HG02588 (cell line): Measurements from ENCODE around the gene TMEM120A.

Experiments used
- ATAC-seq: cut with Tn5 transposase; IDR thresholded peaks from one replicate; pipeline ENCODE4 v1.9.1; 2021; ENCODE audit warnings: mild to moderate bottlenecking, moderate library complexity; ENCODE audit not compliant: unreplicated experiment

The TMEM120A gene

DNA sequence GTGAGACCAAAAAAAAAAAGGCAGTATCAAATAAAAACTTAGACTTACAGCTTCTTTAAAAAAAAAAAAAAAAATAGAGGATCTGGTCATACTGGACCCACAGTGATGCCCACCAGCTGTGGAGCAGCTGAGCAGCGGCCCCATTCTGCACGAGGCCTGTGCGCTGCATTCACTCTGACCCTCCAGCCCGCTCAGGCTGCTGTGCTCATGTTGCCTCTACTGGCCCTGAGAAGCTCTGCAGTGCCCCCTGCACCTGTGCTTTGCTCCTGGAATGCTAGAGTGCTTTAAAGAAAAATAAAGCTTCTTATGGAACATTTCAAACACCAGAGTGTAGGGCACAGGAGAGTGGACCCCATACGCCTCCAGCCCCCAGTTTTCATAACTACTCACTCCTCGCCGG, 33.2 kb downstream of the TMEM120A start:
- ATAC-seq = no peak

DNA sequence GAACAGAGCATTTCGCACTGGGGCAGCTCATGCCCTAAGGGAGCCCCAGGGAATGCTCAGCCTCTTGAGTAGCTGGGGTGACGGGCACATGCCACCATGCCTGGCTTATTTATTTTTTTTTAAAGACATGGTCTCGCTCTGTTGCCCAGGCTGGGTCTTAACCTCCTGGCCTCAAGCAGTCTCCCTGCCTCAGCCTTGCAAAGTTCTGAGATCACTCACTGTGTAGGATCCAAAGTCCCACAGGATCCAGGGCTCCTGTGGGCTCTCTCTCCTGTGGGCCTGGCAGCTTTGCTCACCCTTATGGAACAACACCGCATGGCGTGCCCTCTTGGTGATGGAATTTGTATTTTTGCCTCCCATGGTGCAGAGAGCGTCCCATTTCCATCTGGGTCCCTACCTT, 34.0 kb downstream of the TMEM120A start:
- ATAC-seq = no peak

DNA sequence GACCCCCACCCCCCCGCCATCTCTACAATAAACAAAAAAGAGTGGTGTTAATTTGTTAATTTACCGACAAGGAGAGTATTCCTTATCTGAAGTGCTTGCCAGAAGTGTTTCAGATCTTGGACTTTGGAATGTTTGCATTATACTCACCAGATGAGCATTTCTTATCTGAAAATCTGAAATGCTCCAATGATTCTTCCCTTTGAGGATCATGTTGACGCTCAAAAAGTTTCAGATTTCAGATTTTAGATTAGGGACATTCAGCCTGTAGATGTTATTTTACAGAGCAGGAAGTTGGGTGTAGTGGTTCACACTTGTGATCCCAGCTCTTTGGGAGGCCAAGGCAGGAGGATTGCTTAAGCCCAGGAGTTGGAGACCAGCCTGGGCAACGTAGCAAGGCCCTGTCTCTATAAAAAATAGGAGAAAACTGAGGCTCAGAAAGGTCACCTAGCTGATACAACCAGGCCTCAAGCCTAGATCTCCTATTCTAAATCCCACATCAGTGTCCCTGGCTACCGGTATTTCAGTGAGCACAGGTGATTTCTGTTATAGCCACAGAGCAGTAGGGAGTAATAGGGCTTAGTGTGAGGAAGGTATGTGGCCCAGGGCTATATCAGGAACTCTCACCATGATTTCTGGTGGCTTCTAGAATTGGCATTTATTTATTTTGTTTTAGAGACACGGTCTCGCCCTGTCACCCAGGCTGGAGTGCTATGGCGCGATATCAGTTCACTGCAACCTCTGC, 35.4 kb downstream of the TMEM120A start:
- ATAC-seq = no peak

DNA sequence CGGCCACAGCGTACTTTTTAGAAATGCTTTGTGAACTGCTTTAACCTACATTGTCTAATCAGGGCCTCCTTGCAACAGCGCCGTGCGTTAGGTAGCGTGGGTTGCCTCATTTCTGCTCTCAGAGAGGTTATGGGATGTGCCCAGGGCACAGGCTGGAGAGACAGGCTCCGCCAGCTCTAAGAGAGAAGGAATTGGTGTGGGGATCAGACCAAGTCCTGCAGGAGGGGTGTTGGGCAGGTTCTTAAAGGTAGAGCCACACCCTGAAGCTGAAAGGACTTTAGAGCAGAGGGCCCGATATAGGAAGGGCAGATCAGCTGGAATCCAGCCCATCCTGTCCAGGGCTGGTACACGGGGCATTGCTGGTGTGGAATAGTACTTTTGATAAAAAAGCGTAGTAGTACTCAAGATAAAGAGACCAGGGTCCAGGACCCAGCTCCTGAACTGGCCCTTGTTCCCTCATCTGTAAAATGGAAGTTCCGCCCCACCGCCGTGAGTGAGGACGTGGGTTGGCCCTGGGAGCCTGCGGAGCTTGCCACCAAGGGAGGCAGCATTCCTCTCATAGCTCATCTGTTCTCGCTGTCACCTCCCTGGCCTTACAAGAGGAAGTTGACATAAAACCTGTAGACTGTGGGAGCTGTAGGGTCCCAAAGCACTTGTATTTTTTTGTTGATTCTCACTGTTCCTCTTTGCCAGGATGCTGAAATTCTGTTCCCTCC, 37.2 kb downstream of the TMEM120A start:
- no peak for ATAC-seq

DNA sequence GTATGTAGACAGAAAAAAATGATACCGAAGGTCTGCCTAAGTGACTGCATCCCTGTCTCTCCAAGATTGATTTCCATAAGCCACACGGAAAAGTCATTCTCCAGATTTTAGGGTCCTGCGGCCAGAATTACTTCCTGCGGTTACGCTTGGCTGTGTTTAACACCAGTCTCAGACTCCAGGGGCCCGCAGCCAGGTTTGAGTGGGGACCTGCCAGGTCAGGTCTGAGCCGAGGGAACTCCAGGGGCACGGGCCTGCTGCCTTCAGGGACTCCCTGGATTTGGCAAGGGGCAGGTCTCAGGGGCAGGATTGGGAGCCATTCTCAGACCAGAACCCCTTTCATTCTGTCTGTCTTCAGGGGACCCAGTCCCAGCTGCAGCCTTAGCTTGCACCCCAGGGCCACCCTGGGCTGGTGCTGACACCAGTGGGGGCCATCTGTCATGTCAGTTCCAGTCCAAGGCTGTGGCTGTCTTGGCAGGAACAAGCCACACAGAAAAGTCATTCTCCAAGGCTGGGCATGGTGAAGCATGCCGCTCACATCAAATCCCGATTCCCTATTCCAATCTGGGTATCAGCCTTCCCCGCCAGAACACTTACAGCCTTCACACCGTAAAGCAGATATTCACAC, 39.0 kb downstream of the TMEM120A start:
- ATAC-seq = no peak

DNA sequence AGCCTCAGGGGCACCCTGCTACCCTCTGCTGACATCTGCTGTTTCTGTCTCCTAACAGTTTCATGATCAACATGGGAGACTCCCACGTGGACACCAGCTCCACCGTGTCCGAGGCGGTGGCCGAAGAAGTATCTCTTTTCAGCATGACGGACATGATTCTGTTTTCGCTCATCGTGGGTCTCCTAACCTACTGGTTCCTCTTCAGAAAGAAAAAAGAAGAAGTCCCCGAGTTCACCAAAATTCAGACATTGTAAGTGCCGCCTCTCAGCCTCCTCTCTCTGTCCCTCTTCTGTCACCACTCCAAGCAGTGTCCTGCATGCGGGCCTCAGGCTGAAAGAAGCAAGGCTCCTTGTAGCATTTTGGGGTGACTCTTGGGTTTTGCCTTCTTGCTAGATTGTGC, 40.5 kb downstream of the TMEM120A start:
- ATAC-seq = no peak

DNA sequence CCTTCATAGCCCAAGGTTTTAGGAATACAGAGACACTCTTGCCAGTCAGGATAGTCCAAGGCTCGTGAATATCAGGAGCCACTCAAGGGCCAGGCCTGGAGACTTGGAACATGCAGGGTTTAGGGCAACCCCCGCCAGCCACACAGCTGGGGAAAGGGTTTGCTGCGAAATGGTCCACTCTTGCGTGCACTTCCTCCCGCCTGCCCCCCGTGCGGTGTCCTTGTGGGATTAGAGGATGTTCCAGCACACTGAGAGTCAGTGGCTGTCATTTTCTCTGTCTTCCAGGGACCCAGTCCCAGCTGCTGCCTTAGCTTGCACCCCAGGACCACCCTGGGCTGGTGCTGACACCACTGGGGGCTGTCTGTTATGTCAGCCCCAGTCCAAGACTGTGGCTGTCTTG, 41.0 kb downstream of the TMEM120A start:
- ATAC-seq = no peak

DNA sequence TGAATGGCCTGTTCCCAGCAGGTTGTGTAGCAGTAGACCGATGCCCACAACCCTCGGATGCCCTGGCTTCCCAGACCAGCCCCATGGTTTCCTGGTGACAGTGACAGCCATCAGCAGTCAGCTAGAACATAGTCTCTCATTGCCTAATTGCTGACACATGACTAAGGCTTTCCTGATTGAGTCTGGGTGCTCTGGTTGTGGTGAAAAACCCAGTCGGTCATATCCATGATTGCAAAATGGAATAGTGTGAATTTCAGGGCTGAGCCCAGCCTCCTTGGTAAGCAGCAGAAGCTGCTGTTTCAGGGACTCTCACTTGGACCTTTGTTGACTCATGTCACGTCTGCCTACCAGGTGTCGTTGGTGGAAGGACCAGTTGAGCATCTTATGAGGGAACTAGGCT, 42.9 kb downstream of the TMEM120A start:
- ATAC-seq = no peak

DNA sequence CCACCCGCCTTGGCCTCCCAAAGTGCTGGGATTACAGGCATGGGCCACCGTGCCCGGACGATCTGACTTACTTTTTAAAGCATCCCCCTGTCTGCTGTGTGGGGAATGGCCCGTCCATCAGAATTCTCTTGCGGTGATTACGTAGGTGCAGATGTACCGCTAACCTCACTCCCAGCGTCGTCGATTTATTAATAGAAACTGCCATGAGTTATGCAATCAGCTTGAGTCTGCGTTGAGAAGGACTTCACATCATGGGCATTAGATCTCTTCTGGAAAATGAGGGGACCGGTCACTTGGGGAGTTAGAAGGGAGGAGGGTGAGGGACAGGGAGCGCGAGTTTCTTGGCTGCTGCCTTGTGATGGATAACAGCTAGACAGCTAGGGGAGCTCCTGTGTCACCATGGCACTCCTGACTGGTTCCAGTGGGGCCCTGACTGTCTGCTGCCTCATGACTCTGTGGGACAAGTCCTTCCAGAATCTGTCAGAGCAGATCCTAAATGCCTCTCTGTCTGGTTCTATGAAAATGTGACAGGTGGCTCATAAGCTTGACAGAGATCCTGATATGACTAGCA, 44.2 kb downstream of the TMEM120A start:
- no peak for ATAC-seq

DNA sequence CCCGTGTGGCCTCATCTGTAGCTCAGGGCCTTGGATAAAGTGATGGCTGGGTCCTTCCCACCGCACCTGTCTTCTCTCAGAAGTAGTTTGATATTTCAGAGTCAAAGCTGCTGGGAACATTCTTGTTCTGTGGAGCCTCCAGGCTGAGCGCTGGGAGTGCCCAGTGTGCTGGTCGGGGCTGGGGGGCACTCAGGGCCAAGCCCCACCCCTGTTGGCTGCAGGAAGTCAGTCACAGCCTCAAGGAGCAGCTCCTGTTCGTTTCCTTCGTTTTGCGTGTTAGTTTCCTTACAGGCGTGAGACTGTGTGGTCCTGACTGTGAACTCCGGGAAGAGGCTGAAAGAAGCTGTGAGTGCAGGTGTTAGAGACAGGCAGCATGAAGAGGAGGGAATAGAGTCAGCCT, 46.2 kb downstream of the TMEM120A start:
- no peak for ATAC-seq

DNA sequence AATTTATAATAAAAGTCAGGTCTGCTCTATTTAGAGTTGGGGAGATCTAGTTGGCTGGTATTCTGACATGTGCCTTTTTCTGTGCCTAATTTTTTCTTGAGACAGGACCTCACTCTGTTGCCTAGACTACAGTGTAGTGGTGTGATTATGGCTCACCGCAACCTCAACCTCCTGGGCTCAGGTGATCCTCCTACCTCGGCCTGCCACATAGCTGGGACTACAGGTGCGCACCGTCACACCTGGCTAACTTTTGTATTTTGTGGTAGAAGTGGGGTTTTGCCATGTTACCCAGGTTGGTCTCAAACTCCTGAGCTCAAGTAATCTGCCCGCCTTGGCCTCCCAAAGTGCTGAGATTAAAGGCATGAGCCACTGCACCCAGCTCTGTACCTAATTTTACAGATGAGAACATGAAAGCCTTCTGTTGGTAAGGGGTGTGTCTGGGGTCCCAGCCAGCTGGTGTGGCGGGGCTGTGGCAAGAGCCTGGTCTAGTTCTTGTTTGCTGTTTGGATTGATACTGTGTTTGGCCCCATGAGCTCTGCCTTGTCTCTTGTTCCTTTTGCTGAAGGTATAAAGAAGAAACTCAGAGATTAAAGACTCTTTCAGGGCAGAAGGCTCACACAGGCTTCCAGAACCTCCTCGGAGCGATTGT, 48.1 kb downstream of the TMEM120A start:
- ATAC-seq = no peak

DNA sequence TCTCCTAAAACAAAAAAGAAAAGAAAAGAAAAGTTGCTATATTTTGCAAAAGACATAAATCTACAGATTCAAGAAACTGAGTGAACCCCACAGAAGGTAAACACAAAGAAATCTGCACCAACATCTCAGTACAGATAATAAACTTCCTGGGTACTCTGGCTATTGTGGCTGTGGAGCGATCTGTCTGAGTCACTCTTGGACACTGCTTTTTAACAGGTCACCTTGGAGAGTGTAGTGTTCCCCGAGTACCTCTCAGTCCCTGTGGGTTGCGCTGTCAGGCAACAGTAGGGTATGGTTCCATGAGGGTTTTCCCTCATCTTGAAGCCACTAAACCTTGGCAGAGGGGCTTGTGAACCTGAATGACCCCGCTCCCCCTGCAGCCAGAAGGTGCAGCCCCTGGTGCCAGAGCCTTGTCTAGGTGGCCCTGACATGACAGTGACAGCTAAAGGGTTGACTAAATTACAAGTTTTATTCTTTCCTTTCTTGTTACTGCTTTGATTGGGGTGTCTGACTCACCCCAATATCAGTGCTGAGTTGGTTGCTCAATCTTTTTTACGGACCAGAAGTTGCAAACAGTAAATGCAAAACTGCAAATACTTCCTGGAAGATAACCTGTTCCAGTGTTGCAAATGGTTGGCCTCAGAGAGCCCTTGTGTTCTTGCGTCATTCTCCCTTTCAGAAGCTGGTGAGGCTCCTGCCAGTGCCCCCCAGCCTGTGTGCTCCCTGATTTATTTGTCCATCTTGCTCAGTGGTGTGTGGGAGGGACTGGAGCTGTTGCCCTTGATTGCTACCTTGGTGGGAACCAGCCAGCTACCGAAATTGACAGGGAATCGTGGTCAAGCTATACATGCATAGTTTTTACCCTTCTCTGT, 48.9 kb downstream of the TMEM120A start:
- ATAC-seq = no peak

DNA sequence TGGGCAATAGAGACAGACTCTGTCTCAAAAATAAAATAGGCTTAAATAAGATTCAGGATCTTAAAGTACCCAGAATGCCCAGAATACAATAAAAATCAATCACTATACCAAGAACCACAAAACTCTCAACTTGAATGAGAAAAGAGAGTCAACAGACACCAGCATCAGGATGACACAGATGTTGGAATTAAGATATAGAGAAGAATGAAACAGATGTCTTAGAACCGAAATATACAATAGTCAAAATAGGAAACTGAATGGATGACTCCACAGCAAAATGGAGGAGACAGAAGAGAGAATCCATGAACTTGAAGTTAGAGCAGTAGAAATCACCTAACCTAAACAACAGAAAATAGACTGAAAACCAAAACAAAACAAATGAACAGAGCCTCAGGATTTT, 49.9 kb downstream of the TMEM120A start:
- no peak for ATAC-seq

DNA sequence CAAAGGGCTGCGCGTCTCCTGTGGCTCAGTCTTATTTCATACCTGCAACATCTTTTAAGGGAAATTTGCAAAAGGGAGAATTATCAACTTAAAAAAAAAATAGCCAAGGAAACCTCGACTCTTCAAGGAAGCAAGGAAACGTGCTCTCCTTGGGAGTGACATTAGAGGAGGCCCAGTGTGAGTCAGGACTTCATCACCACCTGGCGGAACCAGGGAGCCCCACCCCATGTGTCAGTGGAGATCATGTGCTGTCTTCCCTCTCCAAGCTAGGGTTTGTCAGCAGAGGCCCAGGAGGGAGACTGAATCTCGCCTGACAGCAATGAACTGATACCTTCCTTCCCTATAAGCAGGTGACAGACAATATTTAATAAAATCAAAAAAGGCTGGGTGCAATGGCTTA, 50.5 kb downstream of the TMEM120A start:
- no peak for ATAC-seq

DNA sequence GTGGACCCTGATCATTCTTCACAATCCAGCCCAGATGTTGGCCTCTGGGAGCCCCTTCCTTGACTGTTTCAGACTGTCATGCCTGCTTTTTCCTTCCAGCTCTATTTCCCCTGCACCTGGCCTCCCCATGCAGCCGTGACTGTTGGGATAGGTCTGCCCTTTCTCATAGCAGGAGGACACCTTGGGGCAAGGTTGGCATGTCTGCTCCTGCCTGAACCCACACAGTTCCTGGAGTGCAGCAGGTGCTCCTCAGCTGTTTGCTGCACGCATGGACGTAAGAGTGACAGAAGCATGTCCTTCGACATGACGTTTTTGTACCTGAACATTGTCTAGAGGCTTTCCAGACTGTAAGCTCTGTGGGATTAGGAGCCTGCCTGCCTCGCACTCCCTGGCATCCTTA, 55.5 kb downstream of the TMEM120A start:
- ATAC-seq = no peak

DNA sequence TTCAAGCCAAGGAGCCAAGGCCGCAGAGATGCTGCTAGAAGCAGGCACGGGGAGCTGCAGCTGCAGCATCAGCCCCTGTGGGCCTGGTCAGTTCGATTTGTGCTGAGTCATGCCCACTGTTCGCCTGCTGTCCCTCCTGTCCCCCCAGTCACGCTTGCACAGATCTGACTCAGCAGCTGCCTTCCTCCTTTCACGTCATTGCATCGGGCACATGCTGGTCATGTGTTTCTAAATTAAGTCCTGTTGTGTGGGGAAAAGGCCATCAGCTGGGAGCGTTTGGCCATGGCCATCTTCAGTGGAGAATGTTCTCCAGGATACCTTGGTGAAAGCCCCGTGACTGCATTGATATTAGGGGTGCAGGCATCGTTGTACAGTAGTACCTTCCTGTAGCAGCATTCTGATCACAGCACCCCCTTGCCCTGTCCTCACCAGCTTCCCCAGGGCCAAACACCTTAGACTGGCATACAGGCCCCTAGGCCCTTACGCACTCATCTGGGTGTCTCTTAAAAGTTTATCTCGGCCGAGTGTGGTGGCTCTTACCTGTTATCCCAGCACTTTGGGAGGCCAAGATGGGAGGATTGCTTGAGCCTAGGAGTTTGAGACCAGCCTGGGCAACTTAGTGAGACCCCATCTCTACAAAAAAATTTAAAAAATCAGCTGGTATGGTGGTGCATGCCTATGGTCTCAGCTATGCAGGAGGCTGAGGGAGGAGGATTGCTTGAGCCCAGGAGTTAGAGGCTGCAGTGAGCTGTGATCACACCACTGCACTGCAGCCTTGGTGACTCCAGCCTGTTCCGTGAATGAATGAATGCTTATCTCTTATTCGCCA, 56.2 kb downstream of the TMEM120A start:
- ATAC-seq = no peak
